AML-193 (cell line): ENCODE measurements around the gene PMM2.
"Not testable (repeated sequence)": the region's sequence is repeated elsewhere in the genome, so short reads cannot be mapped to it uniquely, and the experiment has no call there.

Source experiments
- DNase-seq, 2 experiments: peaks; one replicate each; lab custom pipeline; 2025; lab: John Stamatoyannopoulos, UW

The PMM2 gene

GRCh38 chr16:8782673-8783072, 15.0 kb upstream of the PMM2 start:
- no peak for DNase-seq

GRCh38 chr16:8785408-8785807, 12.2 kb upstream of the PMM2 start:
- no peak for DNase-seq

- DNase-seq = not testable (repeated sequence)
These were observed 11.3 kb upstream of the PMM2 start for GRCh38 chr16:8786316-8786715.

- no peak for DNase-seq
These were observed 9.0 kb upstream of the PMM2 start for GRCh38 chr16:8788578-8789172.

GRCh38 chr16:8795091-8795490, 2.5 kb upstream of the PMM2 start:
- DNase-seq = no peak

GRCh38 chr16:8795818-8796217, 1.8 kb upstream of the PMM2 start:
- DNase-seq = no peak

- DNase-seq = no peak
These were observed 923 bp upstream of the PMM2 start for GRCh38 chr16:8796469-8797363.

GRCh38 chr16:8798174-8798527, 512 bp downstream of the PMM2 start:
- DNase-seq = no peak

GRCh38 chr16:8798535-8799157, 1.0 kb downstream of the PMM2 start:
- no peak for DNase-seq

- no peak for DNase-seq
These were observed 4.1 kb downstream of the PMM2 start for GRCh38 chr16:8801701-8802100.

- DNase-seq = not testable (repeated sequence)
These were observed 6.1 kb downstream of the PMM2 start for GRCh38 chr16:8803733-8804132.

- no peak for DNase-seq
These were observed 6.7 kb downstream of the PMM2 start for GRCh38 chr16:8804313-8804712.

GRCh38 chr16:8806272-8806983, 8.8 kb downstream of the PMM2 start:
- DNase-seq = no peak

GRCh38 chr16:8807189-8807588, 9.6 kb downstream of the PMM2 start:
- DNase-seq = no peak

- no peak for DNase-seq
These were observed 10.4 kb downstream of the PMM2 start for GRCh38 chr16:8808009-8808408.

- no peak for DNase-seq
These were observed 11.1 kb downstream of the PMM2 start for GRCh38 chr16:8808613-8809353.

- DNase-seq = no peak
These were observed 14.7 kb downstream of the PMM2 start for GRCh38 chr16:8812162-8812843.

GRCh38 chr16:8814095-8814806, 16.6 kb downstream of the PMM2 start:
- DNase-seq = no peak

- no peak for DNase-seq
These were observed 19.5 kb downstream of the PMM2 start for GRCh38 chr16:8816967-8817655.
